GM23338 (cell line): ENCODE measurements around the gene WNT5B. TPM values are rescaled to one million over a fixed set of nuclear protein-coding genes. Genes with fewer than 3 reads are reported as not detected.

Experiments
- ATAC-seq: fragments of 200-7000 bp; cut with Tn5 transposase; 3 replicates; pipeline ENCODE4 v1.9.1; 2020
- DNase-seq: peaks from one replicate; pipeline ENCODE4 v3.0.0-alpha.2; 2015; ENCODE audit warnings: low spot score
- H2AFZ ChIP-seq: fragments of 200-600 bp; sonication (generic); 2 replicates; pipeline ENCODE4 v1.8.0; 2016; ENCODE audit warnings: antibody characterized with exemption, mild to moderate bottlenecking, moderate library complexity
- H3F3A ChIP-seq: fragments of 200-600 bp; sonication (generic); replicated peaks from 2 replicates; pipeline ENCODE4 v1.8.0; 2017; ENCODE audit warnings: antibody characterized with exemption, mixed run types, low read depth
- H3K27ac ChIP-seq: fragments of 200-600 bp; sonication (generic); 2 replicates; pipeline ENCODE4 v1.6.1; 2016; ENCODE audit warnings: low read depth
- H3K27me3 ChIP-seq: fragments of 200-600 bp; sonication (generic); 2 replicates; pipeline ENCODE4 v1.8.0; 2016; ENCODE audit warnings: mild to moderate bottlenecking, mixed run types, moderate library complexity; ENCODE audit not compliant: insufficient read depth
- H3K36me3 ChIP-seq: fragments of 200-600 bp; sonication (generic); 2 replicates; pipeline ENCODE4 v1.8.0; 2016; ENCODE audit warnings: mild to moderate bottlenecking; ENCODE audit not compliant: insufficient read depth
- H3K4me1 ChIP-seq: fragments of 200-600 bp; sonication (generic); 2 replicates; pipeline ENCODE4 v1.8.0; 2016; ENCODE audit warnings: mild to moderate bottlenecking, moderate library complexity; ENCODE audit not compliant: insufficient read depth
- H3K4me2 ChIP-seq: fragments of 200-600 bp; sonication (generic); 2 replicates; pipeline ENCODE4 v1.7.1; 2017; ENCODE audit warnings: mixed run types
- H3K4me3 ChIP-seq: fragments of 200-600 bp; sonication (generic); 2 replicates; pipeline ENCODE4 v1.6.1; 2016; ENCODE audit warnings: mixed run types
- H3K79me2 ChIP-seq: fragments of 200-600 bp; sonication (generic); replicated peaks from 2 replicates; pipeline ENCODE4 v1.8.0; 2017; ENCODE audit warnings: mild to moderate bottlenecking; ENCODE audit not compliant: insufficient read depth
- H3K9me2 ChIP-seq: fragments of 200-600 bp; sonication (generic); 2 replicates; pipeline ENCODE4 v1.8.0; 2017; ENCODE audit not compliant: insufficient read depth
- H4K20me1 ChIP-seq: fragments of 200-600 bp; sonication (generic); replicated peaks from 2 replicates; pipeline ENCODE4 v1.8.0; 2017; ENCODE audit warnings: mild to moderate bottlenecking; ENCODE audit not compliant: insufficient read depth
- H3K27ac Mint-ChIP-seq: 2 replicates; pipeline ENCODE4 v1.8.0; 2020; ENCODE audit warnings: inconsistent platforms, mild to moderate bottlenecking, moderate library complexity, mixed read lengths
- H3K27me3 Mint-ChIP-seq: 3 replicates; pipeline ENCODE4 v1.8.0; 2022; ENCODE audit warnings: low read depth, mild to moderate bottlenecking, moderate library complexity, mixed read lengths, inconsistent platforms; ENCODE audit not compliant: insufficient read depth, poor library complexity
- H3K36me3 Mint-ChIP-seq: 3 replicates; pipeline ENCODE4 v1.8.0; 2021; ENCODE audit warnings: low read depth, mild to moderate bottlenecking, inconsistent platforms, moderate library complexity, mixed read lengths
- H3K4me1 Mint-ChIP-seq: 3 replicates; pipeline ENCODE4 v1.8.0; 2020; ENCODE audit warnings: mild to moderate bottlenecking, inconsistent platforms, mixed read lengths
- H3K4me3 Mint-ChIP-seq: 3 replicates; pipeline ENCODE4 v1.8.0; 2021; ENCODE audit warnings: moderate library complexity, mild to moderate bottlenecking, inconsistent platforms, mixed read lengths
- H3K9me3 Mint-ChIP-seq: 3 replicates; pipeline ENCODE4 v1.8.0; 2020; ENCODE audit warnings: moderate library complexity, mild to moderate bottlenecking, inconsistent platforms, mixed read lengths
- CTCF ChIP-seq, 2 experiments: fragments of 200-600 bp in 1 of 2; sonication (generic) in 1 of 2; conservative IDR thresholded peaks; 2 replicates each; pipeline versions ENCODE4 v1.5.1 to v1.6.1; 2016 to 2017; ENCODE audit warnings: antibody characterized with exemption in 2 of 2, low read depth in 2 of 2, mild to moderate bottlenecking in 2 of 2, moderate library complexity in 1 of 2
- NANOG ChIP-seq: IDR thresholded peaks from 2 replicates; pipeline ENCODE4 v1.6.1; 2016; ENCODE audit warnings: antibody characterized with exemption, borderline replicate concordance
- STAT1 ChIP-seq: IDR thresholded peaks from one replicate; pipeline ENCODE4 v1.6.1; 2016; ENCODE audit warnings: antibody characterized with exemption; ENCODE audit not compliant: unreplicated experiment
- ZNF331 ChIP-seq: fragments of 250-450 bp; sonication (Bioruptor Pico); IDR thresholded peaks from 2 replicates; pipeline ENCODE4 v1.5.0; 2020; ENCODE audit warnings: low read depth, mild to moderate bottlenecking, moderate library complexity
- ZNF462 ChIP-seq: fragments of 250-450 bp; sonication (Bioruptor Pico); IDR thresholded peaks from 2 replicates; pipeline ENCODE4 v1.5.0; 2020; ENCODE audit warnings: mild to moderate bottlenecking, moderate library complexity
- polyA plus RNA-seq: library from polyadenylated mRNA; unstranded; fragments of >200 nt; fragmentation: Nextera tagmentation; extraction: Ambion mirVana; gene quantifications from 2 replicates; pipeline ENCODE4 v1.2.1, GENCODE V29; 2016
- total RNA-seq: library from RNA; depleted of rRNA; stranded (reverse); fragments of >200 nt; shearing (Covaris generic); gene quantifications from 2 replicates; pipeline ENCODE4 v1.2.3, GENCODE V29; 2014

WNT5B gene
- total and polyA plus RNA-seq, 2 experiments from 2014 or later = 1.4 to 2.7 TPM

- TF ChIP-seq ZNF462 (CRISPR knock-in tag) = no peak
- no peak for TF ChIP-seq NANOG
Measured at GRCh38 chr12:1610072-1610643, 18.9 kb upstream of the WNT5B start (continued).

- no peak overlapping the region for H3K4me3 Mint-ChIP-seq
- peaks cover 4% of the 10 kb centered on the region; the same call in 2 of the 3 replicates for H3K4me1 Mint-ChIP-seq
Measured at GRCh38 chr12:1611803-1612572, 17.0 kb upstream of the WNT5B start.

More at GRCh38 chr12:1611803-1612572, 17.0 kb upstream of the WNT5B start:
- DNase-seq (no peak), ATAC-seq (no peak)
- Histone ChIP-seq H3K79me2 (no peaks in the 10 kb centered on the region), H4K20me1 (no peaks in the 10 kb centered on the region; the same call in 1 of the 2 replicates), H3F3A (no peaks in the 10 kb centered on the region), H3K36me3 (no peaks in the 10 kb centered on the region), H3K9me2 (no peaks in the 10 kb centered on the region), H3K4me3 (no peak overlapping the region), H3K27me3 (peaks cover 20% of the 10 kb centered on the region), H2AFZ (no peak overlapping the region; the same call in 1 of the 2 replicates), H3K4me2 (no peak overlapping the region), H3K27ac (no peak overlapping the region), H3K4me1 (no peaks in the 10 kb centered on the region; the same call in 1 of the 2 replicates)
- Mint-ChIP-seq H3K27ac (no peak overlapping the region), H3K36me3 (no peaks in the 10 kb centered on the region), H3K27me3 (peaks cover 9% of the 10 kb centered on the region), H3K9me3 (no peaks in the 10 kb centered on the region)
- TF ChIP-seq CTCF (conservative IDR thresholded peaks at IDR 0.05; ENCODE audit: low read depth in 2 of 2) (no peak), ZNF462 (CRISPR knock-in tag) (no peak), STAT1 (no peak), ZNF331 (CRISPR knock-in tag) (no peak)
